ENCODE data around the gene VPS41. TPM values are rescaled to one million over a fixed set of nuclear protein-coding genes. Genes with fewer than 3 reads are reported as not detected.

VPS41 gene
- total and polyA plus RNA-seq, 10 of the 15 experiments (the other 5 are each of a cell fraction or from before 2014, with no cell fraction given): 15.3 to 63.2 (median 47.0) TPM

DNA sequence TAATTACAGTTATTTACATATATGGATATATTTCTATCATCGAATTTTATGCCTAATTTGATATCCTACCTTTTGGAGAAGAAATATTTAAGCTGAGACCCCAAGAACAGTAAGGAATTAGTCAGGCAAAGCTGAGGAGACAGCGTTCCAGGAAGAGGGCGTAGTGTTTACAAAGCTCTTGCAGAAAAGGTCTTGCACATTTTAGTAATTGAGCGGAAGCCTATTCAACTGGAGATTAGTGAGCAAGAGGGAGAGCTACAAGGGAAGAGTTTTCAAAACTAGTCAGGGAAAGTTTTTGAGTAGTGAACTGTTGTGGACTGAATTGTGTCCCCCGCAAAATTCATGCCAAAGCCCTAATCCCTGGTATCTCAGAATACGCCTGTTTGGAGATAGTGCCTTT lies 42.2 kb upstream of the VPS41 start:
- SMC1A ChIA-PET (ENCODE audit: uncharacterized antibody, unreplicated experiment): no interaction called here
- Histone ChIP-seq H3K4me3 (no peak overlapping the region), H2AFZ (ENCODE audit: control insufficient read depth, low read depth, low read length) (no peak overlapping the region), H3K79me2 (ENCODE audit: control insufficient read depth, insufficient read depth, low read length) (no peaks in the 10 kb centered on the region), H3K36me3 (ENCODE audit: control insufficient read depth in 2 of 2, insufficient read depth in 2 of 2, low read length in 1 of 2) (no peaks in the 10 kb centered on the region), H3K27ac (ENCODE audit: control insufficient read depth, insufficient read depth) (no peak overlapping the region), H3K9me3 (replicated peaks; ENCODE audit: control insufficient read depth, insufficient read depth, low read length) (no peaks in the 10 kb centered on the region), H3K4me2 (ENCODE audit: control insufficient read depth, insufficient read depth) (no peak overlapping the region), H4K20me1 (ENCODE audit: control insufficient read depth, insufficient read depth) (no peaks in the 10 kb centered on the region), H3K9ac (ENCODE audit: control insufficient read depth, insufficient read depth, low read length) (no peak overlapping the region), H3K4me1 (ENCODE audit: control insufficient read depth, insufficient read depth, low read length) (no peaks in the 10 kb centered on the region), H3K27me3 (replicated peaks in 1 of 2; ENCODE audit: control insufficient read depth in 2 of 2, insufficient read depth in 2 of 2, low read length in 1 of 2) (no peaks in the 10 kb centered on the region; a peak in 1 of 4 replicates)
- no peak for DNase-seq (ENCODE audit: low read depth, low spot score)
- 53% methylated on average over 6 of the region's 6 CpGs for WGBS (ENCODE audit: insufficient coverage, insufficient replicate concordance, low lambda C conversion rate, missing lambda C conversion rate)
- POLR2A ChIA-PET: no interaction called here
- TF ChIP-seq, protein P1, sequence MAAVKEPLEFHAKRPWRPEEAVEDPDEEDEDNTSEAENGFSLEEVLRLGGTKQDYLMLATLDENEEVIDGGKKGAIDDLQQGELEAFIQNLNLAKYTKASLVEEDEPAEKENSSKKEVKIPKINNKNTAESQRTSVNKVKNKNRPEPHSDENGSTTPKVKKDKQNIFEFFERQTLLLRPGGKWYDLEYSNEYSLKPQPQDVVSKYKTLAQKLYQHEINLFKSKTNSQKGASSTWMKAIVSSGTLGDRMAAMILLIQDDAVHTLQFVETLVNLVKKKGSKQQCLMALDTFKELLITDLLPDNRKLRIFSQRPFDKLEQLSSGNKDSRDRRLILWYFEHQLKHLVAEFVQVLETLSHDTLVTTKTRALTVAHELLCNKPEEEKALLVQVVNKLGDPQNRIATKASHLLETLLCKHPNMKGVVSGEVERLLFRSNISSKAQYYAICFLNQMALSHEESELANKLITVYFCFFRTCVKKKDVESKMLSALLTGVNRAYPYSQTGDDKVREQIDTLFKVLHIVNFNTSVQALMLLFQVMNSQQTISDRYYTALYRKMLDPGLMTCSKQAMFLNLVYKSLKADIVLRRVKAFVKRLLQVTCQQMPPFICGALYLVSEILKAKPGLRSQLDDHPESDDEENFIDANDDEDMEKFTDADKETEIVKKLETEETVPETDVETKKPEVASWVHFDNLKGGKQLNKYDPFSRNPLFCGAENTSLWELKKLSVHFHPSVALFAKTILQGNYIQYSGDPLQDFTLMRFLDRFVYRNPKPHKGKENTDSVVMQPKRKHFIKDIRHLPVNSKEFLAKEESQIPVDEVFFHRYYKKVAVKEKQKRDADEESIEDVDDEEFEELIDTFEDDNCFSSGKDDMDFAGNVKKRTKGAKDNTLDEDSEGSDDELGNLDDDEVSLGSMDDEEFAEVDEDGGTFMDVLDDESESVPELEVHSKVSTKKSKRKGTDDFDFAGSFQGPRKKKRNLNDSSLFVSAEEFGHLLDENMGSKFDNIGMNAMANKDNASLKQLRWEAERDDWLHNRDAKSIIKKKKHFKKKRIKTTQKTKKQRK (IDR thresholded peaks at IDR 0.05; ENCODE audit: low read depth, low read length): no peak
- TF ChIP-seq BACH1 (IDR thresholded peaks at IDR 0.05; ENCODE audit: borderline replicate concordance) (no peak), NBN (IDR thresholded peaks at IDR 0.05) (no peak), PML (IDR thresholded peaks at IDR 0.05; ENCODE audit: low read length) (no peak), POU2F2 (IDR thresholded peaks at IDR 0.05; ENCODE audit: borderline replicate concordance, low read depth, low read length) (no peak), SMAD1 (IDR thresholded peaks at IDR 0.05; ENCODE audit: low read depth, partially characterized antibody) (no peak), NFYB (IDR thresholded peaks at IDR 0.05; ENCODE audit: insufficient read depth, low read depth, low read length) (no peak), ZNF207 (IDR thresholded peaks at IDR 0.05; ENCODE audit: borderline replicate concordance) (no peak), BMI1 (IDR thresholded peaks at IDR 0.05; ENCODE audit: borderline replicate concordance) (no peak), ZNF384 (IDR thresholded peaks at IDR 0.05; ENCODE audit: borderline replicate concordance, low read depth, low read length) (no peak), YBX1 (IDR thresholded peaks at IDR 0.05) (no peak), TAF1 (IDR thresholded peaks at IDR 0.05; ENCODE audit: borderline replicate concordance, low read depth, low read length) (no peak)
- TF ChIP-seq, protein P2, sequence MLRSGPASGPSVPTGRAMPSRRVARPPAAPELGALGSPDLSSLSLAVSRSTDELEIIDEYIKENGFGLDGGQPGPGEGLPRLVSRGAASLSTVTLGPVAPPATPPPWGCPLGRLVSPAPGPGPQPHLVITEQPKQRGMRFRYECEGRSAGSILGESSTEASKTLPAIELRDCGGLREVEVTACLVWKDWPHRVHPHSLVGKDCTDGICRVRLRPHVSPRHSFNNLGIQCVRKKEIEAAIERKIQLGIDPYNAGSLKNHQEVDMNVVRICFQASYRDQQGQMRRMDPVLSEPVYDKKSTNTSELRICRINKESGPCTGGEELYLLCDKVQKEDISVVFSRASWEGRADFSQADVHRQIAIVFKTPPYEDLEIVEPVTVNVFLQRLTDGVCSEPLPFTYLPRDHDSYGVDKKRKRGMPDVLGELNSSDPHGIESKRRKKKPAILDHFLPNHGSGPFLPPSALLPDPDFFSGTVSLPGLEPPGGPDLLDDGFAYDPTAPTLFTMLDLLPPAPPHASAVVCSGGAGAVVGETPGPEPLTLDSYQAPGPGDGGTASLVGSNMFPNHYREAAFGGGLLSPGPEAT (IDR thresholded peaks at IDR 0.05; ENCODE audit: low read depth): no peak
- TF ChIP-seq, protein P3, sequence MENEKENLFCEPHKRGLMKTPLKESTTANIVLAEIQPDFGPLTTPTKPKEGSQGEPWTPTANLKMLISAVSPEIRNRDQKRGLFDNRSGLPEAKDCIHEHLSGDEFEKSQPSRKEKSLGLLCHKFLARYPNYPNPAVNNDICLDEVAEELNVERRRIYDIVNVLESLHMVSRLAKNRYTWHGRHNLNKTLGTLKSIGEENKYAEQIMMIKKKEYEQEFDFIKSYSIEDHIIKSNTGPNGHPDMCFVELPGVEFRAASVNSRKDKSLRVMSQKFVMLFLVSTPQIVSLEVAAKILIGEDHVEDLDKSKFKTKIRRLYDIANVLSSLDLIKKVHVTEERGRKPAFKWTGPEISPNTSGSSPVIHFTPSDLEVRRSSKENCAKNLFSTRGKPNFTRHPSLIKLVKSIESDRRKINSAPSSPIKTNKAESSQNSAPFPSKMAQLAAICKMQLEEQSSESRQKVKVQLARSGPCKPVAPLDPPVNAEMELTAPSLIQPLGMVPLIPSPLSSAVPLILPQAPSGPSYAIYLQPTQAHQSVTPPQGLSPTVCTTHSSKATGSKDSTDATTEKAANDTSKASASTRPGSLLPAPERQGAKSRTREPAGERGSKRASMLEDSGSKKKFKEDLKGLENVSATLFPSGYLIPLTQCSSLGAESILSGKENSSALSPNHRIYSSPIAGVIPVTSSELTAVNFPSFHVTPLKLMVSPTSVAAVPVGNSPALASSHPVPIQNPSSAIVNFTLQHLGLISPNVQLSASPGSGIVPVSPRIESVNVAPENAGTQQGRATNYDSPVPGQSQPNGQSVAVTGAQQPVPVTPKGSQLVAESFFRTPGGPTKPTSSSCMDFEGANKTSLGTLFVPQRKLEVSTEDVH (IDR thresholded peaks at IDR 0.05; ENCODE audit: low read depth, partially characterized antibody): no peak
- TF ChIP-seq, protein P4, sequence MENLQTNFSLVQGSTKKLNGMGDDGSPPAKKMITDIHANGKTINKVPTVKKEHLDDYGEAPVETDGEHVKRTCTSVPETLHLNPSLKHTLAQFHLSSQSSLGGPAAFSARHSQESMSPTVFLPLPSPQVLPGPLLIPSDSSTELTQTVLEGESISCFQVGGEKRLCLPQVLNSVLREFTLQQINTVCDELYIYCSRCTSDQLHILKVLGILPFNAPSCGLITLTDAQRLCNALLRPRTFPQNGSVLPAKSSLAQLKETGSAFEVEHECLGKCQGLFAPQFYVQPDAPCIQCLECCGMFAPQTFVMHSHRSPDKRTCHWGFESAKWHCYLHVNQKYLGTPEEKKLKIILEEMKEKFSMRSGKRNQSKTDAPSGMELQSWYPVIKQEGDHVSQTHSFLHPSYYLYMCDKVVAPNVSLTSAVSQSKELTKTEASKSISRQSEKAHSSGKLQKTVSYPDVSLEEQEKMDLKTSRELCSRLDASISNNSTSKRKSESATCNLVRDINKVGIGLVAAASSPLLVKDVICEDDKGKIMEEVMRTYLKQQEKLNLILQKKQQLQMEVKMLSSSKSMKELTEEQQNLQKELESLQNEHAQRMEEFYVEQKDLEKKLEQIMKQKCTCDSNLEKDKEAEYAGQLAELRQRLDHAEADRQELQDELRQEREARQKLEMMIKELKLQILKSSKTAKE (IDR thresholded peaks at IDR 0.05; ENCODE audit: low read depth, poor library complexity, severe bottlenecking): no peak
- intact Hi-C loops (cut with micrococcal nuclease; ENCODE audit: unreplicated experiment): no loop called here
- peak; percentile 38 for FAIRE-seq
- in situ Hi-C loops (cut with MboI): no loop called here
- ATAC-seq: no peak
- BruUV-seq (replicated peaks): no TSS peak
- CTCF ChIA-PET: no interaction called here
- RAD21 ChIA-PET (ENCODE audit: unreplicated experiment): no interaction called here
